Activated B cell treated with CpG ODN at 0.5 μM for 24 hours (primary cell): ENCODE data around the gene PLOD1. TPM values are rescaled to one million over a fixed set of nuclear protein-coding genes. Genes with fewer than 3 reads are reported as not detected.

Experiments
- ATAC-seq: fragments of 200-7000 bp; cut with Tn5 transposase; one replicate; pipeline ENCODE4 v1.10.0; 2021; ENCODE audit warnings: low read depth, mild to moderate bottlenecking, moderate library complexity
- CTCF ChIA-PET: fragments of 350-600 bp; sonication (Branson Sonifier 250); formaldehyde crosslinking; loops from one replicate; lab custom pipeline; 2021; ENCODE audit warnings: antibody characterized with exemption; lab: Charles Lee
- POLR2A ChIA-PET: fragments of 350-600 bp; sonication (Branson Sonifier 250); formaldehyde crosslinking; loops from one replicate; lab custom pipeline; 2021; ENCODE audit warnings: antibody characterized with exemption; lab: Charles Lee
- DNase-seq: peaks from one replicate; pipeline ENCODE4 v3.0.0; 2022
- H3K27ac Mint-ChIP-seq: one replicate; pipeline ENCODE4 v1.8.0; 2020; ENCODE audit warnings: mixed read lengths
- H3K27me3 Mint-ChIP-seq: one replicate; pipeline ENCODE4 v1.8.0; 2021; ENCODE audit warnings: mixed read lengths
- H3K36me3 Mint-ChIP-seq: one replicate; pipeline ENCODE4 v1.8.0; 2021; ENCODE audit warnings: low read depth, mixed read lengths
- H3K4me1 Mint-ChIP-seq: one replicate; pipeline ENCODE4 v1.8.0; 2021; ENCODE audit warnings: mixed read lengths
- H3K4me3 Mint-ChIP-seq: one replicate; pipeline ENCODE4 v1.8.0; 2020; ENCODE audit warnings: mild to moderate bottlenecking, mixed read lengths
- H3K9me3 Mint-ChIP-seq: one replicate; pipeline ENCODE4 v1.8.0; 2020; ENCODE audit warnings: mixed read lengths
- intact Hi-C: fragments of 100-400 bp; cut with micrococcal nuclease; formaldehyde crosslinking; loops from one replicate; pipeline ENCODE4 v1.15.1; 2024
- total RNA-seq: library from RNA; stranded (reverse); gene quantifications from 2 replicates; pipeline ENCODE4 v1.2.3, GENCODE V29; 2022
- TF ChIP-seq, protein P1 (sequence below): fragments of 200-600 bp; IDR thresholded peaks from one replicate; pipeline ENCODE4 v1.8.0; 2022; ENCODE audit warnings: antibody characterized with exemption, mild to moderate bottlenecking

PLOD1 gene
- total RNA-seq, 1 donor from 2014 or later = 15.7 TPM

DNA sequence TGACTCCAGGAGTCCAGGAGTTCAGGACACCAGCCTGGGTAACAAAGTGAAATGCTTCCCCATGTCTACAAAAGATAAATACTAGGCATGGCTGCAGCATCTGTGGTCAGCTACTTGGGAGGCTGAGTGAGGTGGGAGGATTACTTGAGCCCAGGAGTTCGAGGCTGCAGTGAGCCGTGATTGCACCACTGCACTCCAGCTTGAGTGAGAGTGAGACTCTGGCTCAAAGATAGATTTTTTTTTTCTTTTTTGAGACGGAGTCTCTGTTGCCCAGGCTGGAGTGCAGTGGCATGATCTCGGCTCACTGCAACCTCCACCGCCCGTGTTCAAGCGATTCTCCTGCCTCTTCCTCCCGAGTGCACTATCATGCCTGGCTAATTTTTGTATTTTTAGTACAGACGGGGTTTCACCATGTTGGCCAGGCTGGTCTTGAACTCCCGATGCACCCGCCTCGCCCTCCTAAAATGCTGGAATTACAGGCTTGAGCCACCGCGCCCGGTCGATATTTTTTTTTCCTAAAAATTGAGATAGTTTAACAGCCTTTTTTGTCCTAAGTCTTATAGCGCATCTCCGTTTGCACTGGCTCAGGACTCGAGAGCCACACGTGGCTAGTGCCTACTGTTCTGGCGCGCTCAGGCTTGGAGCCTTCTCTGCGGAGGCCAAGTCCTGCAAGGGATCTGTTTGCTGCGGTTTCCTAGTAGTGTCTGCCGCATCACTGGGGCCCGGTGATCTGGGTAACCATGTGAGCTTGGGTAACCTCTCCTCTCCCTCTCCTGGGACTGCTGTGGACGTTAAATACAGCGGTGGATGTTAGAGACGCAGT, 44.7 kb downstream of the PLOD1 start:
- Mint-ChIP-seq H3K9me3 (no peaks in the 10 kb centered on the region), H3K36me3 (peaks cover 28% of the 10 kb centered on the region), H3K4me3 (peak overlapping the region; percentile 90), H3K27me3 (no peaks in the 10 kb centered on the region), H3K4me1 (peaks cover 34% of the 10 kb centered on the region), H3K27ac (peak overlapping the region; percentile 84)
- TF ChIP-seq, protein P1, sequence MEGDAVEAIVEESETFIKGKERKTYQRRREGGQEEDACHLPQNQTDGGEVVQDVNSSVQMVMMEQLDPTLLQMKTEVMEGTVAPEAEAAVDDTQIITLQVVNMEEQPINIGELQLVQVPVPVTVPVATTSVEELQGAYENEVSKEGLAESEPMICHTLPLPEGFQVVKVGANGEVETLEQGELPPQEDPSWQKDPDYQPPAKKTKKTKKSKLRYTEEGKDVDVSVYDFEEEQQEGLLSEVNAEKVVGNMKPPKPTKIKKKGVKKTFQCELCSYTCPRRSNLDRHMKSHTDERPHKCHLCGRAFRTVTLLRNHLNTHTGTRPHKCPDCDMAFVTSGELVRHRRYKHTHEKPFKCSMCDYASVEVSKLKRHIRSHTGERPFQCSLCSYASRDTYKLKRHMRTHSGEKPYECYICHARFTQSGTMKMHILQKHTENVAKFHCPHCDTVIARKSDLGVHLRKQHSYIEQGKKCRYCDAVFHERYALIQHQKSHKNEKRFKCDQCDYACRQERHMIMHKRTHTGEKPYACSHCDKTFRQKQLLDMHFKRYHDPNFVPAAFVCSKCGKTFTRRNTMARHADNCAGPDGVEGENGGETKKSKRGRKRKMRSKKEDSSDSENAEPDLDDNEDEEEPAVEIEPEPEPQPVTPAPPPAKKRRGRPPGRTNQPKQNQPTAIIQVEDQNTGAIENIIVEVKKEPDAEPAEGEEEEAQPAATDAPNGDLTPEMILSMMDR = no peak
- DNase-seq = no peak
- CTCF ChIA-PET = interaction anchor here (1.6 kb wide), 1 partner anchor 71 kb away, joined by 4 read pairs; no protein-coding TSS in a partner anchor
- POLR2A ChIA-PET = interaction anchor here (0.6 to 6.6 kb wide), 12 partner anchors 8 to 1286 kb away, joined by 3 to 173 read pairs (median 4); partner anchors contain the start of genes CLCN6, FBXO6, KIAA2013 and MIIP
- intact Hi-C loops = no loop called here
- ATAC-seq = no peak

DNA sequence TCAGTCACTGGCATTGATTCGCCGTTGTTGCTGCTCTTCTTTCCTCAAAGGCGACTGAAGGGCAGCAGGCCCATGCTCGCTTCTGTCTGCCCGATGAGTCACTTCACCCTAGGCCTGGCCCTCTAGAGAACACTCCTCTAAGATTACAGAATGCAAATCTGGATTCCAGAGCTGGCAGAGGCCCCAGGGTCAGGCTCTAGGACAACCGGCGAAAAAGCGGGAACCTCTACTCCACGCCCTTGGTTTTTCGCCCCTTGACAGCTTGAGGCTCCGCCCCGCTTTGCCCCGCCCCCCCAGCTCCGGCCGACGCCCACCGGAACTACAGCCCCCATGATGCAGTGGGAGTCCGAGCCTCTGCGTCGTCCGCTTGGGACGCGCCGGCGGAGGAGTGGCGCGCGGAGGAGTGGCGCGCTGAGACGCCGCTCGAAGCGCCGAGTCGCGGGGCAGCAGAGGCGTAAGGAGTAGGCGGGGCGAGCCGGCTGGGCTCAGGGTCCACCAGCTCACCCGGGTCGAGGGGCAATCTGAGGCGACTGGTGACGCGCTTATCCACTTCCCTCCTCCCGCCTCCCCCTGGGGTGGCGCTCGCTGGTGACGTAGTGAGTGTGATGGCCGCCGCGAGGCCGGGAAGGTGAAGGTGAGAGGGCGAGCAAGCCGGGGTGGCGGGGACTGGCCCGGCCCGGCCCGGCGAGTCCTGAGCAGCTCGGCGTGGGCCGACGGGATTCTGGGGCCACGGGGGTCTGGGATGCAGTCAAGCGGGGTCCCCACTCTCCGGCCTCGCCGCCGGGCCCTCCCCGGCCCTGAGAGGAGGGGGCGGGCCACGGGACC, 45.5 kb downstream of the PLOD1 start, which contains the start of gene MFN2:
MFN2 (plus strand) TSS at position 594 of the 825 bp plus-strand sequence. CDS start 8,725 bp downstream, outside the sequence.
- Mint-ChIP-seq H3K4me3 (peak within 1 kb of the TSS; percentile 90), H3K27ac (peak within 1 kb of the TSS; percentile 85), H3K4me1 (peaks cover 34% of the 10 kb centered on the region), H3K27me3 (no peaks in the 10 kb centered on the region), H3K36me3 (peaks cover 31% of the 10 kb centered on the region), H3K9me3 (no peaks in the 10 kb centered on the region)
- ChIA-PET POLR2A (interaction anchor here (0.5 to 6.6 kb wide), 13 partner anchors 9 to 1287 kb away, joined by 3 to 173 read pairs (median 4); partner anchors contain the start of genes CLCN6, FBXO6, KIAA2013 and MIIP), CTCF (interaction anchor here (1.6 kb wide), 1 partner anchor 72 kb away, joined by 4 read pairs; no protein-coding TSS in a partner anchor)
- peak; percentile 95 for DNase-seq
- intact Hi-C loops = loop anchor here (1.0 to 5.0 kb wide), 7 partner anchors 39 to 1508 kb away; partner anchors contain the start of genes DFFA, KIAA2013, MIIP and PEX14
- ATAC-seq = peak; percentile 95
- TF ChIP-seq, protein P1 = no peak

DNA sequence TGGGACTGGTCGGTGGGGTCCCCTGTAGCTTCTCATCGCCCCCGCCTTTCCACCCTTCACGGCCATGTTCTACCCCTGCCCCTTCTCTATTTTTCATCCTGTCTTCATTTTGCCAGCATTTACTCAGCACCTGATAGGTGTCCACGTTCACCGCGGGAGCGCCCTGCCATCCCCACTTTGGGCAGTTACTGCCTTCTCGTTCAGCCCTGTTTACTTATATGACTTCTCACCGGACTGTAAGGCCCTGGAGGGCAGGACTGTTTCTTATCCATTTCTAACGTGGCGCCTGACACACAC, 46.1 kb downstream of the PLOD1 start:
- H3K9me3 Mint-ChIP-seq = no peaks in the 10 kb centered on the region
- H3K27ac Mint-ChIP-seq = peak overlapping the region; percentile 85
- no peaks in the 10 kb centered on the region for H3K27me3 Mint-ChIP-seq
- ChIA-PET CTCF (interaction anchor here (1.6 kb wide), 1 partner anchor 73 kb away, joined by 4 read pairs; no protein-coding TSS in a partner anchor), POLR2A (interaction anchor here (0.5 to 6.6 kb wide), 11 partner anchors 10 to 317 kb away, joined by 3 to 173 read pairs (median 4); partner anchors contain the start of genes CLCN6, FBXO6, KIAA2013 and MIIP)
- peaks cover 35% of the 10 kb centered on the region for H3K4me1 Mint-ChIP-seq
- ATAC-seq = no peak
- no peak for DNase-seq
- TF ChIP-seq, protein P1 = no peak
- peaks cover 32% of the 10 kb centered on the region for H3K36me3 Mint-ChIP-seq
- H3K4me3 Mint-ChIP-seq = peak overlapping the region; percentile 90
- intact Hi-C loops = loop anchor here (1.0 to 5.0 kb wide), 7 partner anchors 39 to 1508 kb away; partner anchors contain the start of genes DFFA, KIAA2013, MIIP and PEX14

DNA sequence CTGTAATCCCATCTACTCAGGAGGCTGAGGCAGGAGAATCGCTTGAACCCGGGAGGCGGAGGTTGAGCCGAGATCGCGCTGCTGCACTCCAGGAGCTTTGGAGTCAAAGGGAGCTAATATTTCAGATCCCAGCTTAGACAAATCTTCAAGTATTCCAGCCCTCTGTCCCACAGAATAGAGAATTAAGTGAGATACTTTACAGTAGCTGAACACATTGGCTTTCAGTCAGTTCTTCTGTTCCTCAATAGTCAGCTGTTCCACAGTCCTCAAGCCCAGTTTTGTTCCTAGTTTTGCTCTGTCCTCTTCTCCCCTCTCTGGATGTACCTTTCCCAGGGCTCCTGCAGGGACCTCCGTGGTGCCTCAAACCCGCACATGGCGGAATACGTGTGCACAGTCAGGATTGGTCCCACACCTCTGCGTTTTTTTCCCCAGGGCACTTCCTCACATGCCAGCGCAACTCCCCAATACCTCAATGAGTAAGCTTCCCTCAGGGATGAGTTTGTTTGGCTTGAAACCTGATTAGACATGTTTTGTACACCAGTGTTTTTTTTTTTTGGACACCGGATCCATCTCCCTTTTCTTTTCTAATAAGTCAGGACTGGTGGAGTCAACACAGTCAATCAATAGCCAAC, 47.0 kb downstream of the PLOD1 start:
- H3K27ac Mint-ChIP-seq = peak overlapping the region; percentile 50
- DNase-seq (no peak), ATAC-seq (no peak)
- intact Hi-C loops = loop anchor here (5.0 kb wide), 1 partner anchor 1509 kb away; the partner anchor contains the start of genes DFFA and PEX14
- H3K4me3 Mint-ChIP-seq = peak overlapping the region; percentile 90
- TF ChIP-seq, protein P1 = no peak
- H3K4me1 Mint-ChIP-seq = peaks cover 37% of the 10 kb centered on the region
- ChIA-PET CTCF (no interaction called here), POLR2A (interaction anchor here (1.9 to 6.6 kb wide), 2 partner anchors 9 to 72 kb away, joined by 4 to 173 read pairs; no protein-coding TSS in a partner anchor)
- no peaks in the 10 kb centered on the region for H3K9me3 Mint-ChIP-seq
- H3K27me3 Mint-ChIP-seq = no peaks in the 10 kb centered on the region
- H3K36me3 Mint-ChIP-seq = peaks cover 38% of the 10 kb centered on the region
